Measurements from ENCODE around the gene APMAP. TPM values are rescaled to one million over a fixed set of nuclear protein-coding genes. Genes with fewer than 3 reads are reported as not detected.

Gene APMAP
- total RNA-seq, 4 donors from 2014 or later = 45.3 to 83.1 (median 54.1) TPM

DNA sequence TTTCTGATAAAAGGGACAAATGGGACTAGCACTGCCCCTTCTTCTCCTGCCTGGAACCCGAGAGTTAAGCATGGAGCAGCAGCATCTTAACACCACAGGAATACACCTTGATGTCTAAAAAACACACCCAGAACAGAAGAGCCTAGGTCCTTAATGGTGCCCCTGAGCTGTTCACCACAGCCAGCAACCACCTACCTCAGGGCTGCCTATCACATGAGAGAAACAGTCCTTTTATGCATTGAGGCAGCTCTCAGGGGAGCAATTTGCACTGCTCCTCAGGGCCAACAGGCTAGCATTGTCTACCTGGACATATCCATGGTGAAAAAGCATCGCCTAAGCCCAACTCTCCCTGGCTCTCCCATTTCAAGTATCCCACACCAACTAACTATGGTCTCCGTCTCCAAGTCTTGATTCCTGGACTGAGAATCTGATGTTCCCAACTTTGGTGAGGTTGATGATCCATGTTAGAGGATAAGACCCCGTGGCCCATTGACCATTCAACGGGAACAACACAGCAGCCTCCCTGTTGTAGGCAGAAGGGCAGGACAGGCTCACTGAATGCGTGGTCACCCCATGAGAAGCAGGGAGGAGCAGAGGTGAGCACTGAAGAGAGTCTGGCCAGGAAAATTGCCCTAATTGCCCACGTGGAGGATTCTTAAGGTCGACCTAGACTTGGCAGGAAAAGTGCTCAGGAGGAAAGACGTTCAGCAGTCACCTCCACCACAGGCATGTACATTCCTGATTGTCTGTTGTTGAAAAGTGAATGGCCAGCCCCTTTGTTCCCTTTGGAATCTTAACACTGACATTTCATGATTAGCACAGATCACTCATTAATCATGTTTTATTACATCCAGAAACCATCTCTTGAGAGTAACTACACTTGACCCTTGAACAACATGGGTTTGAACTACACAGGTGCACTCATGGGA, 4.2 kb upstream of the APMAP start:
- WGBS, 2 donors = 71 to 77% methylated on average over 9 of the region's 9 CpGs
- no peak overlapping the region for H3K4me3 ChIP-seq
- no peaks in the 10 kb centered on the region for H3K27me3 ChIP-seq
- H3K9me3 ChIP-seq = no peaks in the 10 kb centered on the region
- no peak overlapping the region for H3K27ac ChIP-seq
- no peak for DNase-seq (ENCODE audit: low spot score in 2 of 2)
- no peaks in the 10 kb centered on the region for H3K36me3 ChIP-seq
- TF ChIP-seq POLR2A (IDR thresholded peaks at IDR 0.05) = no peak
- no peak for TF ChIP-seq EP300 (IDR thresholded peaks at IDR 0.05)
- TF ChIP-seq, protein P1, sequence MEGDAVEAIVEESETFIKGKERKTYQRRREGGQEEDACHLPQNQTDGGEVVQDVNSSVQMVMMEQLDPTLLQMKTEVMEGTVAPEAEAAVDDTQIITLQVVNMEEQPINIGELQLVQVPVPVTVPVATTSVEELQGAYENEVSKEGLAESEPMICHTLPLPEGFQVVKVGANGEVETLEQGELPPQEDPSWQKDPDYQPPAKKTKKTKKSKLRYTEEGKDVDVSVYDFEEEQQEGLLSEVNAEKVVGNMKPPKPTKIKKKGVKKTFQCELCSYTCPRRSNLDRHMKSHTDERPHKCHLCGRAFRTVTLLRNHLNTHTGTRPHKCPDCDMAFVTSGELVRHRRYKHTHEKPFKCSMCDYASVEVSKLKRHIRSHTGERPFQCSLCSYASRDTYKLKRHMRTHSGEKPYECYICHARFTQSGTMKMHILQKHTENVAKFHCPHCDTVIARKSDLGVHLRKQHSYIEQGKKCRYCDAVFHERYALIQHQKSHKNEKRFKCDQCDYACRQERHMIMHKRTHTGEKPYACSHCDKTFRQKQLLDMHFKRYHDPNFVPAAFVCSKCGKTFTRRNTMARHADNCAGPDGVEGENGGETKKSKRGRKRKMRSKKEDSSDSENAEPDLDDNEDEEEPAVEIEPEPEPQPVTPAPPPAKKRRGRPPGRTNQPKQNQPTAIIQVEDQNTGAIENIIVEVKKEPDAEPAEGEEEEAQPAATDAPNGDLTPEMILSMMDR (IDR thresholded peaks at IDR 0.05) = no peak
- H3K4me1 ChIP-seq = peaks cover 0 to 51% (median 14%) of the 10 kb centered on the region in 4 donors

DNA sequence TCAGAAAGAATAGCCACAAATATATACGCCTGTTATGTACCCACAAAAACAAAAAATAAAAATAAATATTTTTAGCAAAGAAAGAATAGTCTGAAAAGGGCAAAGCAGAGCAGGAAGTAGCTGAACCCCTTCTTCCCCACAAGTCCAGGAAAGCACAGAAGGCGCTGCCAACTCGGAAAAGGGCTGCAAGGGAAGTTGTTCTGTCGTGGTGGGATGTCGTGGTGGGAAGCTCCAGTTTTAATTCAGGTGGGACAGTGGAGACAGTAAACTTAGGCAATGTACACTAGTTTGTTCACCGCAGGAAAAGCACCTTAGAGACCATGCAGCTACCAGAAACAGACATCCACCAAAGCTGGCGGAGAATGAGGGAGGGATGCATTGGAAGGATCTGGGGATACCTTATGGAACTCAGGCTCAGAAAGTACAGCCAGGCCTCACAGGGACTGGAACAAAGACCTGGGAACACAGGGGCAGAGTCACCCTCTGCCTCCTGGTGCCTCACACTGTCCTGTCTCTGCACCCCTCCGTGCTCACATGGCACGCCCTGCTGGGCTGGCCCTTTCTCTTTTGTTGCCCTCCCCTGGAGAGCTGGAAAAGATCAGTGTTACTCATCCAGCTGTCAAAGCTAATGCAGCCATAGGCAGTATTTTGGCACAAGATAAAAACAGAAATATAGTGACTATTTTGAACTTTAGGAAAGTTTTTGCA, 3.3 kb upstream of the APMAP start:
- Histone ChIP-seq H3K4me3 (no peak overlapping the region), H3K36me3 (no peaks in the 10 kb centered on the region), H3K9me3 (no peaks in the 10 kb centered on the region), H3K4me1 (peaks cover 0 to 59% (median 21%) of the 10 kb centered on the region in 4 donors), H3K27me3 (no peaks in the 10 kb centered on the region), H3K27ac (no peak overlapping the region)
- no peak for TF ChIP-seq EP300 (IDR thresholded peaks at IDR 0.05)
- TF ChIP-seq, protein P1 (IDR thresholded peaks at IDR 0.05) = no peak
- TF ChIP-seq POLR2A (IDR thresholded peaks at IDR 0.05) = no peak
- 78 to 79% methylated on average over 9 of the region's 9 CpGs for WGBS, 2 donors
- no peak for DNase-seq (ENCODE audit: low spot score in 2 of 2)

DNA sequence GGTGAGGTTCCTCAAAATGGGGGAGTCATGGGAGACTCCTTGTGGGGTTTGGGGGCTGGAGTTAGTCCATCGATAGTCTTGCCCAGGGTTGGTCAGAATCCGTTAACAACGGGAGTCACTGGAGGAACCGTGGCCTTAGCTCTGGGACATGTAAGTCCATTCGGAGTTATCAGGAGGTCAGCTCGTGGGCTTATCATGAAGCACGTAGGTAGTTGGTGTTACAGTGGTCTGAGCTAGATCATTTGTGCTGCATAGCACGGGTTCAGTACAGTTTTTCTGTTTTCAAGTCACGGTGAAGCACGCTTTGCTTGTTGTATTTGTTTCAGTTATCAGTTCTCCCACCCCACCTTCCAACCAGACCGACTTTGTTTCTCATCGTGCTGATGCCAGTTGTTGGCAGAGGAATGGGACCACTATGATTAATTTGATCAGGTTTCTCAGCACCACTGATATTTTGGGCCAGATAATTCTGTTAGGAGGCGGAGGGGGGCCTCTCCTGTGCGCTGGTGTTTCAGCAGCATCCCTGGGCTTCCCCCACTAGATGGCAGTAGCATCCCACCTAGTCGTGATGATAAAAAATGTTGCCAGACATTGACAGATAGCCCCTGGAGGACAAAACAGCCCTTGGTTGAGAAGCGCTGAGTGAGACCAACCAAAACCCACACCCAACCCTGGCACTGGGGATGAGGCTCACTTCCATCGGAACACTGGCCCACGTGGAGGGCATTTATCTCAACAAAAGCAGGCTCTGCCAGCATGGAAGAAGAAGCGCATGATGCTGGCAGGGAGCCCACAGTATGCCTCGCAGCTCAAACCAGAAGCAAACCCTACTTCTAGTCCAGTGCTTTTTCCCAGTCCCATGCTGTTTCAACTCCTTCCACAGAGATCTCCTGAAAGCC, 2.2 kb upstream of the APMAP start:
- H3K27ac ChIP-seq = peak overlapping the region in 3 of 4 donors; percentile 17 to 97 (median 45)
- no peaks in the 10 kb centered on the region for H3K36me3 ChIP-seq
- peaks cover 0 to 57% (median 19%) of the 10 kb centered on the region in 4 donors for H3K4me1 ChIP-seq
- H3K9me3 ChIP-seq = no peaks in the 10 kb centered on the region
- H3K27me3 ChIP-seq = no peaks in the 10 kb centered on the region
- peak overlapping the region in 1 of 4 donors; percentile 26 for H3K4me3 ChIP-seq
- DNase-seq (ENCODE audit: low spot score in 2 of 2) = peak; percentile 76 to 93
- TF ChIP-seq POLR2A (IDR thresholded peaks at IDR 0.05) (no peak), EP300 (IDR thresholded peaks at IDR 0.05) (peak in 1 of 2 donors; percentile 74)
- TF ChIP-seq, protein P1 (IDR thresholded peaks at IDR 0.05) = peak; percentile 86 to 98 (median 92)
- 38 to 42% methylated on average over 18 to 20 of the region's 20 CpGs for WGBS, 2 donors

DNA sequence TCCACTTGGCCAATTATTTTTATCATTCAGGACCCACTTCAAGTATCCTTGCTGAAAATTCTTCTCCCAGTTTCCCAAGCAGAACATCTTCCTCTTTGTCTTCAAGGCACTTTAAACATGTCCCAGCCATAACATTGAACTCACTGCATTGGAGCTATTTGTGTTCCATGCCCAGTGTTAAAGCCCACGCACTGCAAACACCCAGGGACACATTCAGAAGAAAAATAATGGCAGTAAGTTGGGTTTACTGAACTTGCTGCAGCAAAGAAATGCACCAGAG, 1.6 kb upstream of the APMAP start:
- Histone ChIP-seq H3K4me3 (no peak overlapping the region), H3K27me3 (no peaks in the 10 kb centered on the region), H3K27ac (peak overlapping the region in 1 of 4 donors; percentile 97), H3K36me3 (no peaks in the 10 kb centered on the region), H3K9me3 (no peaks in the 10 kb centered on the region), H3K4me1 (peaks cover 0 to 57% (median 19%) of the 10 kb centered on the region in 4 donors)
- no peak for DNase-seq (ENCODE audit: low spot score in 2 of 2)
- 82% methylated on average over 1 of the region's 1 CpG for WGBS, 2 donors
- TF ChIP-seq, protein P1 (IDR thresholded peaks at IDR 0.05) = no peak
- TF ChIP-seq EP300 (IDR thresholded peaks at IDR 0.05) = no peak
- no peak for TF ChIP-seq POLR2A (IDR thresholded peaks at IDR 0.05)

Data from tibial nerve (tissue), 4 donors.